ENCODE results near the gene CPM.
A peak's percentile ranks its signal among the peaks of the same experiment; 100 is the strongest.

The CPM gene

GRCh38 chr12:68932961-68933893, at the start of gene CPM:
TSS of gene CPM (minus strand) at chr12:68933171. CDS start at chr12:68932837, 334 bp downstream.
- DNase-seq: peak; percentile 73 to 77

- DNase-seq: no peak
Measured at GRCh38 chr12:68981516-68981915, 48.5 kb upstream of the CPM start.

GRCh38 chr12:68980476-68981212, 47.7 kb upstream of the CPM start:
- no peak for DNase-seq

GRCh38 chr12:68978678-68979077, 45.7 kb upstream of the CPM start:
- DNase-seq: peak in 1 of 2 donors; percentile 7

- no peak for DNase-seq
Measured at GRCh38 chr12:68977909-68978610, 45.1 kb upstream of the CPM start.

- no peak for DNase-seq
Measured at GRCh38 chr12:68977335-68977734, 44.4 kb upstream of the CPM start.

GRCh38 chr12:68976395-68976841, 43.4 kb upstream of the CPM start:
- no peak for DNase-seq

- DNase-seq: no peak
Measured at GRCh38 chr12:68975811-68976210, 42.8 kb upstream of the CPM start.

GRCh38 chr12:68972595-68972994, 39.6 kb upstream of the CPM start:
- DNase-seq: no peak

- no peak for DNase-seq
Measured at GRCh38 chr12:68971404-68971803, 38.4 kb upstream of the CPM start.

GRCh38 chr12:68970951-68971350, 38.0 kb upstream of the CPM start:
- DNase-seq: no peak

- no peak for DNase-seq
Measured at GRCh38 chr12:68970306-68970705, 37.3 kb upstream of the CPM start.

- no peak for DNase-seq
Measured at GRCh38 chr12:68967046-68967445, 34.1 kb upstream of the CPM start.

- DNase-seq: no peak
Measured at GRCh38 chr12:68963856-68964745, 31.1 kb upstream of the CPM start.

GRCh38 chr12:68962877-68963855, 30.2 kb upstream of the CPM start:
- DNase-seq: no peak

GRCh38 chr12:68959891-68960464, 27.0 kb upstream of the CPM start:
- no peak for DNase-seq

GRCh38 chr12:68959143-68959858, 26.3 kb upstream of the CPM start:
- DNase-seq: no peak

- DNase-seq: no peak
Measured at GRCh38 chr12:68958322-68958721, 25.4 kb upstream of the CPM start.

GRCh38 chr12:68957273-68957672, 24.3 kb upstream of the CPM start:
- DNase-seq: no peak

- DNase-seq: no peak
Measured at GRCh38 chr12:68956466-68956865, 23.5 kb upstream of the CPM start.

All from CD4-positive, alpha-beta T cell treated with Interleukin-1 beta for 1 hour (primary cell).